ENCODE results near the gene SLC41A3. TPM values are rescaled to one million over a fixed set of nuclear protein-coding genes. Genes with fewer than 3 reads are reported as not detected.

The SLC41A3 gene
- total and polyA plus RNA-seq, 10 of the 15 experiments (the other 5 are each of a cell fraction or from before 2014, with no cell fraction given), result 8.3 to 29.5 (median 16.7) TPM

- no peak for FAIRE-seq
- RAD21 ChIA-PET (ENCODE audit: unreplicated experiment), result no interaction called here
- POLR2A ChIA-PET, result no interaction called here
- Histone ChIP-seq H3K9ac (ENCODE audit: control insufficient read depth, insufficient read depth, low read length) (no peak overlapping the region), H4K20me1 (ENCODE audit: control insufficient read depth, insufficient read depth) (no peaks in the 10 kb centered on the region; the same call in 1 of the 2 replicates), H3K4me3 (no peak overlapping the region), H3K4me2 (ENCODE audit: control insufficient read depth, insufficient read depth) (no peak overlapping the region), H3K36me3 (ENCODE audit: control insufficient read depth in 2 of 2, insufficient read depth in 2 of 2, low read length in 1 of 2) (no peaks in the 10 kb centered on the region), H2AFZ (ENCODE audit: control insufficient read depth, low read depth, low read length) (no peak overlapping the region), H3K9me3 (replicated peaks; ENCODE audit: control insufficient read depth, insufficient read depth, low read length) (peaks cover 7% of the 10 kb centered on the region; the same call in 2 of the 3 replicates), H3K79me2 (ENCODE audit: control insufficient read depth, insufficient read depth, low read length) (no peaks in the 10 kb centered on the region), H3K27me3 (replicated peaks in 1 of 2; ENCODE audit: control insufficient read depth in 2 of 2, insufficient read depth in 2 of 2, low read length in 1 of 2) (peaks cover 0 to 2% of the 10 kb centered on the region in 2 experiments; a peak in 1 of 4 replicates), H3K4me1 (ENCODE audit: control insufficient read depth, insufficient read depth, low read length) (peaks cover 10% of the 10 kb centered on the region; the same call in 1 of the 2 replicates), H3K27ac (ENCODE audit: control insufficient read depth, insufficient read depth) (no peak overlapping the region)
- intact Hi-C loops (cut with micrococcal nuclease; ENCODE audit: unreplicated experiment), result no loop called here
- CTCF ChIA-PET, result no interaction called here
- no peak for ATAC-seq
- SMC1A ChIA-PET (ENCODE audit: uncharacterized antibody, unreplicated experiment), result interaction anchor here (0.7 kb wide), 1 partner anchor 23 kb away, joined by 3 read pairs; no protein-coding TSS in a partner anchor
- no peak for DNase-seq (ENCODE audit: low read depth, low spot score)
- in situ Hi-C loops (cut with MboI), result no loop called here
- no TSS peak for BruUV-seq (replicated peaks)
- TF ChIP-seq ZBTB40 (IDR thresholded peaks at IDR 0.05; ENCODE audit: borderline replicate concordance) (no peak), EGR1 (IDR thresholded peaks at IDR 0.05; ENCODE audit: borderline replicate concordance in 1 of 2, low read depth in 2 of 2, low read length in 2 of 2) (no peak), FOS (IDR thresholded peaks at IDR 0.05; ENCODE audit: borderline replicate concordance, extremely low read depth, insufficient read length) (no peak), CBFB (IDR thresholded peaks at IDR 0.05; ENCODE audit: low read depth) (no peak), REST (IDR thresholded peaks at IDR 0.05; ENCODE audit: low read depth, low read length) (no peak), PAX5 (IDR thresholded peaks at IDR 0.05; ENCODE audit: borderline replicate concordance, low read depth, low read length) (no peak), CUX1 (IDR thresholded peaks at IDR 0.05; ENCODE audit: insufficient replicate concordance, low read depth, low read length) (no peak), USF1 (IDR thresholded peaks at IDR 0.05; ENCODE audit: borderline replicate concordance, extremely low read length, insufficient read depth, low read depth, low read length) (no peak), SRF (IDR thresholded peaks at IDR 0.05; ENCODE audit: low read depth in 2 of 2, low read length in 2 of 2) (no peak)
These were observed 13.9 kb upstream of the SLC41A3 start for GRCh38 chr3:126097801-126098200.
